Inflammatory macrophage (primary cell): ENCODE measurements around the gene SLC25A48.

Source experiments
- DNase-seq, 2 donors: peaks; one replicate each; pipeline ENCODE4 v3.0.0-alpha.2; 2020 to 2022

The SLC25A48 gene

GRCh38 chr5:135930949-135931295 lies 96.5 kb downstream of the SLC25A48 start:
- DNase-seq, result no peak

GRCh38 chr5:135934939-135935338 lies 100.5 kb downstream of the SLC25A48 start:
- DNase-seq, result no peak

GRCh38 chr5:135937245-135937911 lies 102.9 kb downstream of the SLC25A48 start:
- no peak for DNase-seq
